Sigmoid colon (tissue), 4 donors: Measurements from ENCODE around the gene GRB10.

Source experiments
- POLR2A ChIP-seq, 2 donors: fragments of 450-650 bp; IDR thresholded peaks; one replicate each; pipeline ENCODE4 v1.6.1; 2016; ENCODE audit warnings: antibody characterized with exemption in 2 of 2, mild to moderate bottlenecking in 2 of 2, moderate library complexity in 2 of 2
- POLR2AphosphoS5 ChIP-seq, 4 donors: sonication (generic); formaldehyde crosslinking; IDR thresholded peaks; one replicate each; pipeline ENCODE4 v1.6.1; 2017; ENCODE audit warnings: antibody characterized with exemption in 4 of 4

GRCh38 chr7:50827281-50827680 is 44.6 kb upstream of the GRB10 start:
- TF ChIP-seq POLR2A (IDR thresholded peaks at IDR 0.05) (no peak), POLR2AphosphoS5 (IDR thresholded peaks at IDR 0.05) (no peak)
